ELR (cell line): Measurements from ENCODE around the gene ZNHIT1.
A peak's percentile ranks its signal among the peaks of the same experiment; 100 is the strongest.

Experiments
- DNase-seq: peaks from one replicate; pipeline ENCODE4 v3.0.0-alpha.2; 2015; ENCODE audit warnings: low read depth

Gene ZNHIT1

DNA sequence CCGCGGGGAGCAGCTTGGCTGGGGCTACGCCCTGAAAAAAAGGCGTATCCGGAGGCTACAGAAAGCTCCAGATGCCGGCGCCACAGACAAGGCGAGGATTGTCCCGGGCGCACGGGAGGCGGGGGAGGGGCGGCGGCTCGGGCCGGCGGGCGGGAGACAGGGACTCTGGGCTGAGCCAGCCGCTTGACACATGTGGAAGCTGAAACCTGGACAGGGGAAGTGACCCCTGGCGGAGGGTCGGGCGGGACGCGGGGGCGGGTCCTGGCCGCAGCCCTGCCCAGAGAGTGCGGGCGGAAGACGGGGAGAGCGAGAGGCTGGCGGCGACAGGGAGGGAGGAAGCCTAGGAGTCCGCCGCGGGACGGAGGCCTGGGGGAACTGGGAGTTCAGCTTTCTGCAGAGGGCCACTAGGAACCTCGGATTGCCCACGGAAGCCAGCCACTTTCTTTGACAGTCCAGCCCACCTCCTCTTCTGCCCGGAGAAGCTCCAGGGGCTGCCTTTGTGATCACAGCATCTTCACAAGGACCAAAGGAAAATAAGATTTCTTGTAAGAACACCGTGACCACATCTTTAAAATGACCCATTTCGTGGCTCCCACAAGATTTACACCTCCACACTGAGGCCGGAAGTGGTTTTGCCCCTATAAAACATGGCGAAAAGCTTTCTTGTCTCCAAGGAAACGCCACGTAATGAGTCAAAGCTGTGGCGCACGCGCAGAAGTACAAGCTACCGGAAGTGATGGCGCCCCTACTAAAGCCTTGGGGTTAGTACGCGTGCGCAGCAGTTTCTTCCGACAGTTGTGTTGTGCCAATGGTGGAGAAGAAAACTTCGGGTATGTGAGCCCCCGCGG lies at the start of gene ZNHIT1, which contains the start of gene PLOD3:
Gene ZNHIT1, plus strand, starts transcription at position 778 of the 848 bp plus-strand sequence. Its CDS starts 31 bp downstream, at position 809.
Gene PLOD3, minus strand, starts transcription at position 194 of the 848 bp plus-strand sequence. CDS start 307 bp downstream, outside the sequence.
- peak; percentile 99 for DNase-seq

DNA sequence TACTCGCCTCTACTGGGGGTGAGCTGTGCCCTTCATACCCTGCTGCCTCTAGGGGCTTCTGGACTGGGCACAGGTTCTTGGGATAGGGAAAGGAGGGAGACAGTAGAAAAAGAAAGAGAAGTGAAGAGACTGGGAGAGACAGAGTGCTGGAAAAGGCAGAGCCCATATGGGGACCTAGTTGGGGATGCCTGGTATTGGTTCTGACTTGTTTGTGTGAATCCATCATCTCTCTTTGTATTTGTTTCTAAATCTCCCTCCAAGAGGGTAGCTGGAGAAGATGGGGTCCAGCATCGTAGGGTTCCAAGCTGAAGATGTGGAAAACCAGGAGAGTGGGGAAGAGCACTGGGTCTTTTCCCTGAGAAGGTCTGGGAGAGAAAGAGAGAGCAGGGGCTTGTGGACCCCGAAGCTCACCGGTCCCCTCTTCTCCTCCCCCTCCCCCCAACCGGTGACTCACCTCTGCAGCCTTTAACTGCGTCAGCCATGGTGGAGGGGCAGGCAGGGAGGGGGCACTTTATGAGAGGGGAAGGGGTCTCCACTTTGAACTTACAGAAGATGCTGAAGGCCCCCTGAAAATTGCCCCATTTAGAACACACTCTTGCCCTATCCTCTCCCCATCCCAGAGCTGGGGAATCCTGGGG lies 49.4 kb upstream of the ZNHIT1 start:
- peak; percentile 28 for DNase-seq

- peak; percentile 43 for DNase-seq
Observed at GRCh38 chr7:101169110-101169837, 48.7 kb upstream of the ZNHIT1 start.

- peak; percentile 69 for DNase-seq
Observed at GRCh38 chr7:101169838-101170551, 48.0 kb upstream of the ZNHIT1 start.

GRCh38 chr7:101170617-101171441 lies 47.1 kb upstream of the ZNHIT1 start:
- DNase-seq, result no peak

DNA sequence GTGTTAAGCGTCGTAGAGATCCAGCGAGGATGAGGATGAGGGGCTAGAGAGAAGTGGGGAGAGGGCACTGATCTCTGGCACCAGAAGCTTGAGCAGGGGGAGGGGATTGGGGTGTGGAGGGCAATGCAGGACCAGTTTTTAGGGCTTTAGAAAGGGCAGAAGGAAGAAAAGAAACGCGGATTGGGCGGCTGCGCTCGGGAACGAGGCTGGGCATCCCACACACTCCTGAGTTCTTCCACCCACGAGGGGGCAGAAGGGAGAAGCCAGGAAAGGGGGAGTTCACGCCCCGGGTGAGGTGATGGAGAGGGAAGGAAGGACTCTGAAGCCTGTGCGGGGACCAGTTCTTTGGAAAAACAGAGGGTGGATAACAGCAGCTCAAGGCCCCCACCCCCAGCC lies 46.5 kb upstream of the ZNHIT1 start:
- DNase-seq, result peak; percentile 33

DNA sequence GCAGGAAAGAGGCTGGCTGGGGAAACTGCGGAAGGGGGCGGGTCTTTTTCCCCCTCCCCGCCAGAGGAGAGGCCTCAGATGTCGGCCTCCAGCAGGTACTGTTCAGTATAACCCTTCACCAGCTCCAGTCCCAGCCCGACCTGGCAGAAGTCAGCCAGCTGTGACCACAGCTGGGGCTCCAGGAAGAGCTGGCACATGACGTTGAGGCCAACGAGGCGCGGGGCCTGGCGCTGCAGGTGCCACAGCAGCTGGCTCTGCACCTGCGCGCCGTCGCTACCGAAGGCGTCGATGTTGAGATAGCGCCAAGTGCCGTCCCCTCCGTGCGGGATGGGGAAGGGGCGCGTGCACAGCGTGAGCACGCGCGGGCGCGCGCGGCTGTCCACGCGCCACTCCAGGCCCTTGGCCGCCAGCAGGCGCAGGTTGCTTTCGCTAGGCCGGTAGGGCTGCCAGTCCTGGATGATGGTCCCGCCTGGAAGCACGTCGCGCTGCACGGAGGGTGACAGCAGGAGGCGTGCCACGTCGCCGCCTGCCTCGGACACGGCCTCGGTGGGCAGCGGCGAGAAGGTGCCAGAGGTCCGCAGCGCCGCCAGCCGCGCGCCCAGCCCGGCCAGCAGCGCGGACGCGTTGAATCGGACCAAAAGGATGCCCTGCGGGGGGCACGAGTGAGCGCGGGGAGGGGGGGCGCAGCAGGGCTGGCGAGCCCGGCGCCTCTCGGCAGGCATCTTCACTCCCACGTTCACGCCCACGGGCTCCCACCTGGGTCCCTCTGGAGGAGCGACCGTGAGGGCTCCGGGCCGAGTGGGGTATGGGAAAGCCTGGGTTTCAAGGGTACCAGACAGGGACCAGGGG lies 45.7 kb upstream of the ZNHIT1 start:
- DNase-seq, result no peak

DNA sequence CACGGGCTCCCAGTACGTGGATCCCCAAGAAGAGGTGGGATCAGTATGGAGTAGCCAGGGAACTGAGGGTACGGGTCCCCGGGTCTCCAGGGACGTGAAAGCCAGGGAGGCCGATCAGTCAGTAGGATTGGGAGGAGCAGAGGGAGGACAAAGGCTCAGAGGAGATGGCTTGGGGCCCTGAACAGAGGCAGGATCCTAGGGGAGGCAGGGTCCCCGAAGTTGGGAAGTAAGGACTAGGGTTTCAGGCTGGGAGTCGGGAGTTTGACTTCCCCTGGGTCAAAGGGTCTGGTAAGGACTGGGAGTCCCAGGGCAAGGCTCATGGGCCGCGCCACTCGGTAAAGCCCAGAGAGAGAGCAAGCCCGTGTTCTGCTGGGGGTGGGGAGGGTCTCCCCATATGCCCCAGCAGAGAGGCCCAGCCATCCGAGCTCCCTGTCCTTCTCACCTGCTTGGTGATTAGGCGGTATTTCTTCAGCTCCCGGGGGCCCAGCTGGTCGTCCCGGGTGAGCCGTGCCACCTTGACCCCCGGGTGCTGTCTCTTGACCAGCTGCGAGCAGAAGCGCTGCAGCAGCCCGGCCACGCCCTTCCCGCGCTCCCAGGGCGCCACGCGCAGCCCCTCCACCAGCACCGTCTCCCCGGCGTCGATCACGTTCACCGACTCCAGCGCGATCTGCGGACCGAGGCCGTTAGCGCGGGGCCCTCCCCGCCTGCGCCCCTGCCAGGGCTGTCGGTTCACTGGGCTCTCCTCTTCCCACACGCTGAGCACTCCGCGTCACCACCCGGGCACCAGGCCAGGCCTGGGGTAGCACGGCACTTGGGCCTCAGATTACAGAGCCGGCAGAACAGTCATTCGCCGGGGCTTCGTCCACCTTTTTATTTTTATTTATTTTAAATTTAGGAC lies 44.9 kb upstream of the ZNHIT1 start:
- DNase-seq, result peak; percentile 85

DNA sequence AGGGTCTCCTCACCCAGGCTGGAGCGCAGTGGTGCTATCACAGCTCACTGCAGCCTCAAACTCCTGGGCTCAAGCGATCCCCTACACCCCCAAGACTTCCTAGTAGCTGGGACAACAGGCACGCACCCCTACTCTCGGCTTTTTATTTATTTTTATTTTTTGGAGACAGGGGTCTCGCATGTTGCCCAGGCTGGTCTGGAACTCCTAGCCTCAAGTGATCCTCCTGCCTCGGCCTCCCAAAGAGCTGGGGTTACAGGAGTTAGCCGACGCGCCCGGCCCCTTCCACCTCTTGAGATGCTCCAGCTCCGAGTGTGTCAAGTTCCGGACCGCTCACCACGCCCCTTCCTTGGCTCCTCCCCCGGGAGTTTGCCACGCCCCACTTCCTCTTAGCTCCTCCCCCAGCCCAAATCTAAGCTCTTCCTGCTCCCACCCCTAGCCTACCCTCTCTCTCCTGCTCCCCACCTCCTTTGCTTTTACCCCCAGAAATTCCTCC lies 44.2 kb upstream of the ZNHIT1 start:
- DNase-seq, result peak; percentile 73

DNA sequence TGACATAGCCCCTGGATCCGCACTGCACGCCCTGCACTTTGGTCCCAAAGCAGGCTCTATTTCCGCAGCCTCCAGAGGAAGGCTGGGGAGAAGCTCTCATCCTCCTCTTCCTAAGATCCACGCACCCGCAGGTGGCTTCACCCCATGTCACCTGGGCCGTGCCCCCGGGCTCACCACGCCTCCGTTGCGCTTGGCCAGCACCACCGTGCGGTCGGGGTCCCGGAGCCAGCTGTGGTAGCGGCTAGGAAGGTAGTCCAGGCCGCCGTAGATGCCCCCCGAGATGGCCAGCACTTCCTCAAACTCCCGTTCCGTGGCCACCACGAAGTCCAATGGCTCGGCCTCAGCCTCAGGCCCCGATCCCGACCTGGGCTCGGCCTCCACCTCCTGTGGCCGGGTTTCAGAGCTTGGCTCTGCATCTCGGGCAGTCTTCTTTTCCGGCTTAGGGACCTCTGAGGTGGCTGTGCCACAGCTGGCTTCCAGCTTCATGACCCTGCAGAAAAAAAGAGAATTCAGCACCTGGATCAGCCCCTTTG lies 43.6 kb upstream of the ZNHIT1 start:
- no peak for DNase-seq

DNA sequence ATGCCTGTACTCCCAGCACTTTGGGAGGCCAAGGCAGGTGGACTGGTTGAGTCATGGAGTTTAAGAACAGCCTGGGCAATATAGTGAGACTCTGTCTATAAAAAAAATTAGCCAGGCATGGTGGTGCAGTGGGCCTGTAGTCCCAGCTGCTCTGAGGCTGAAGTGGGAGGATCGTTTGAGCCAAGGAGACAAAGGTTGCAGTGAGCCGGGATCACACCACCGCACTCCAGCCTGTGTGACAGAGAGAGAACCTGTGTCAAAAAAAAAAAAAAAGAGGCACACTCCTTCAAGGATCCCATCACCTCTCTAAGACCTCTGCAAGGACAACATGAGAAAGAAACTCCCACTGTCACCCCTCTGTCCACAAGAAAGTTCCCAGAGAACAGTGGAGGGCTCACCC lies 42.3 kb upstream of the ZNHIT1 start:
- no peak for DNase-seq

DNA sequence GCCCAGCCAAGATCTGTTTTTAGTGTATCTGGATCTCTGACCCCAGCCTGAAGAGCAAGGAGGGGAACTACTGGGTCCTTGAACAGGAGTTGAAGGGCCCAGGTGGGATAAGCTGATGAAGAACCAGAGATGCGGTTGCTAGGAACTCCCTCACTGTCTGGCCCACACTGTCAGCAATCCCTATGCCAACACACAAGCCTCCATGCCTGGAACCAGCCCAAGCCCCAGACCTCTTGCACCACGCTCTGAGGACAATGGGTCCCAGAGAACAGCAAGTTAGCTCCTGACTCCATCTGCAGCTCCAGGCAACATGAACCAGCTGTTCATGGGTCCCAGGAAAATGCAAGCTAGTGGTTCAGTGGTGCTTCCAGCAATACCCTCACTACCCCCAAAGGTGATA lies 40.3 kb upstream of the ZNHIT1 start:
- DNase-seq, result no peak

- DNase-seq, result no peak
Observed at GRCh38 chr7:101179117-101179516, 38.8 kb upstream of the ZNHIT1 start.

GRCh38 chr7:101179713-101180112 lies 38.3 kb upstream of the ZNHIT1 start:
- no peak for DNase-seq

DNA sequence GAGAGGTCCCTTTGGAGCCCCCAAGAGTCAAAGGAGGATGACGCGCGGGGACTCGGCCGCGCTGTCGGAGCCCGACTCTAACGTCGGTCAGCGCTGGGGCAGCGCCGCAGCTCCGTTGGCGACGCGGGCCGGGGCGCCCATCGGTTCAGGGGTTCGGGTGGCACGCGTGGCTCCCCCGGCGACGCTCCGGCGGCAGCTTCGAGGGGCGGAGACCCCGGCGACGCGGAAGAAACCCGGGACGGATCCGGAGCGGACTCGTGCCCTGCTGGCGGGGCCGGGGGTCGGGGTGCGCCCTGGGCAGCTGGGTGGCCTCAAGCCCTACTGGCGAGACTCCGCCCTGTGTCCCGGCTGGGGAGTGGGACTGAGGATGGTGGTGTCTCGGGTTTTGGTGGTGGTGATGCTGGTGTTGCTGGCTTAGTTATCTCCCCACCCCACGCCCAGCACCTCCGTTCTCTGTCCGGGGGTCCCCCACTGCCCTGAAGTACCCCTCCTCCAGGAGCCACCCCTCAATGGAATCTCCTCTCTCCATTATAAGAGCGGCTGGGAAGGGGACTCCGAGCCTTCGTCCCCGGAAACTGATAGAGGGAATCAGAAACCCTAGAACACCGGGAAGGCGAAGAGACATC lies 37.7 kb upstream of the ZNHIT1 start, which contains the start of gene NAT16:
Gene NAT16, minus strand, starts transcription at position 164 of the 626 bp plus-strand sequence. CDS start 5,486 bp downstream, outside the sequence.
- no peak for DNase-seq

GRCh38 chr7:101185258-101185839 lies 32.6 kb upstream of the ZNHIT1 start:
- peak; percentile 66 for DNase-seq

DNA sequence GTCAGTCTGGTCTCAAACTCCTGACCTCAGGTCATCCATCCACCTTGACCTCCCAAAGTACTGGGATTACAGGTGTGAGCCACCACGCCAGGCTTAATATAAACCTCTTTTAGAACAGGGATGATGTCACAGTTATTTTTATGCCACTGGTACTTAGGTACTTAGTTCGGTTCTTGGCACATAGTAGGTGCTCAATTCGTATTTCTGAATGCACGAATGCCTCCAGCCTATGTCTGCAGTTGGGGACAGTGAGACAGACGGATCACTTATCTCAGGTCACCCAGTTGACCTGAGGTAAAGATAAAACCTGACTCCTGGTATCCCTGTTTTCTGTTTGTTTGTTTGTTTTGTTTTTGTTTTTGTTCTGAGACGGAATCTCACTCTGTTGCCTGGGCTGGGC lies 31.8 kb upstream of the ZNHIT1 start:
- no peak for DNase-seq
